ENCODE measurements around the gene TDO2.

TDO2 gene

GRCh38 chr4:155954118-155954685 lies 50.7 kb downstream of the TDO2 start:
- DNase-seq (ENCODE audit: low spot score), result no peak

GRCh38 chr4:155954939-155955338 lies 51.4 kb downstream of the TDO2 start:
- DNase-seq (ENCODE audit: low spot score), result no peak

- no peak for DNase-seq (ENCODE audit: low spot score)
Observed at GRCh38 chr4:155956461-155956860, 53.0 kb downstream of the TDO2 start.

GRCh38 chr4:155959417-155959816 lies 55.9 kb downstream of the TDO2 start:
- no peak for DNase-seq (ENCODE audit: low spot score)

- DNase-seq (ENCODE audit: low spot score), result no peak
Observed at GRCh38 chr4:155960522-155960921, 57.0 kb downstream of the TDO2 start.

- no peak for DNase-seq (ENCODE audit: low spot score)
Observed at GRCh38 chr4:155961575-155961974, 58.1 kb downstream of the TDO2 start.

- no peak for DNase-seq (ENCODE audit: low spot score)
Observed at GRCh38 chr4:155962767-155963166, 59.3 kb downstream of the TDO2 start.

- DNase-seq (ENCODE audit: low spot score), result no peak
Observed at GRCh38 chr4:155964016-155964891, 60.8 kb downstream of the TDO2 start.

GRCh38 chr4:155966171-155966570 lies 62.7 kb downstream of the TDO2 start:
- DNase-seq (ENCODE audit: low spot score), result no peak

- no peak for DNase-seq (ENCODE audit: low spot score)
Observed at GRCh38 chr4:155966731-155967395, 63.4 kb downstream of the TDO2 start.

Data from activated CD4-positive, alpha-beta T cell treated with anti-CD3 and anti-CD28 coated beads, Interleukin-2, Interleukin-4, amounts not matched to agents 100 ng/mL and 50 ng/mL, durations not matched to agents 16 hours and 8 hours (primary cell).